ENCODE results near the gene DEUP1.

Gene DEUP1, protein sequence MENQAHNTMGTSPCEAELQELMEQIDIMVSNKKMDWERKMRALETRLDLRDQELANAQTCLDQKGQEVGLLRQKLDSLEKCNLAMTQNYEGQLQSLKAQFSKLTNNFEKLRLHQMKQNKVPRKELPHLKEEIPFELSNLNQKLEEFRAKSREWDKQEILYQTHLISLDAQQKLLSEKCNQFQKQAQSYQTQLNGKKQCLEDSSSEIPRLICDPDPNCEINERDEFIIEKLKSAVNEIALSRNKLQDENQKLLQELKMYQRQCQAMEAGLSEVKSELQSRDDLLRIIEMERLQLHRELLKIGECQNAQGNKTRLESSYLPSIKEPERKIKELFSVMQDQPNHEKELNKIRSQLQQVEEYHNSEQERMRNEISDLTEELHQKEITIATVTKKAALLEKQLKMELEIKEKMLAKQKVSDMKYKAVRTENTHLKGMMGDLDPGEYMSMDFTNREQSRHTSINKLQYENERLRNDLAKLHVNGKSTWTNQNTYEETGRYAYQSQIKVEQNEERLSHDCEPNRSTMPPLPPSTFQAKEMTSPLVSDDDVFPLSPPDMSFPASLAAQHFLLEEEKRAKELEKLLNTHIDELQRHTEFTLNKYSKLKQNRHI

GRCh38 chr11:93330446-93330984, at the start of gene DEUP1:
Gene DEUP1, plus strand, starts transcription at chr11:93330742. Its CDS starts 1,518 bp downstream, at chr11:93332260.
- Histone ChIP-seq H3F3A (ENCODE audit: insufficient read depth) (no peaks in the 10 kb centered on the region), H3K9me3 (ENCODE audit: insufficient read depth, low read length) (no peaks in the 10 kb centered on the region), H3K79me2 (ENCODE audit: insufficient read depth, low read length) (no peaks in the 10 kb centered on the region), H3K27ac (ENCODE audit: low read depth, low read length) (no peak within 1 kb of the TSS), H3K36me3 (ENCODE audit: low read length) (no peaks in the 10 kb centered on the region), H3K9ac (ENCODE audit: low read length) (no peak within 1 kb of the TSS), H4K20me1 (ENCODE audit: low read depth, low read length) (no peaks in the 10 kb centered on the region), H3K9me2 (replicated peaks; ENCODE audit: insufficient read depth, low read length) (no peaks in the 10 kb centered on the region), H3K4me3 (ENCODE audit: insufficient read depth, low read length, poor library complexity, severe bottlenecking) (no peak within 1 kb of the TSS), H2AFZ (ENCODE audit: low read depth, low read length, severe bottlenecking) (no peak within 1 kb of the TSS), H3K27me3 (ENCODE audit: low read length) (no peaks in the 10 kb centered on the region), H3K4me2 (ENCODE audit: low read depth, low read length, poor library complexity, severe bottlenecking) (no peak within 1 kb of the TSS)
- no peak for TF ChIP-seq EZH2phosphoT487 (conservative IDR thresholded peaks at IDR 0.05; ENCODE audit: low read length)
- TF ChIP-seq, protein P1, sequence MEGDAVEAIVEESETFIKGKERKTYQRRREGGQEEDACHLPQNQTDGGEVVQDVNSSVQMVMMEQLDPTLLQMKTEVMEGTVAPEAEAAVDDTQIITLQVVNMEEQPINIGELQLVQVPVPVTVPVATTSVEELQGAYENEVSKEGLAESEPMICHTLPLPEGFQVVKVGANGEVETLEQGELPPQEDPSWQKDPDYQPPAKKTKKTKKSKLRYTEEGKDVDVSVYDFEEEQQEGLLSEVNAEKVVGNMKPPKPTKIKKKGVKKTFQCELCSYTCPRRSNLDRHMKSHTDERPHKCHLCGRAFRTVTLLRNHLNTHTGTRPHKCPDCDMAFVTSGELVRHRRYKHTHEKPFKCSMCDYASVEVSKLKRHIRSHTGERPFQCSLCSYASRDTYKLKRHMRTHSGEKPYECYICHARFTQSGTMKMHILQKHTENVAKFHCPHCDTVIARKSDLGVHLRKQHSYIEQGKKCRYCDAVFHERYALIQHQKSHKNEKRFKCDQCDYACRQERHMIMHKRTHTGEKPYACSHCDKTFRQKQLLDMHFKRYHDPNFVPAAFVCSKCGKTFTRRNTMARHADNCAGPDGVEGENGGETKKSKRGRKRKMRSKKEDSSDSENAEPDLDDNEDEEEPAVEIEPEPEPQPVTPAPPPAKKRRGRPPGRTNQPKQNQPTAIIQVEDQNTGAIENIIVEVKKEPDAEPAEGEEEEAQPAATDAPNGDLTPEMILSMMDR (IDR thresholded peaks at IDR 0.05; ENCODE audit: insufficient read depth, low read length, poor library complexity, severe bottlenecking), result no peak

GRCh38 chr11:93285430-93285829, 45.1 kb upstream of the DEUP1 start:
- H2AFZ ChIP-seq (ENCODE audit: low read depth, low read length, severe bottlenecking), result no peak overlapping the region

GRCh38 chr11:93287434-93287833, 43.1 kb upstream of the DEUP1 start:
- no peaks in the 10 kb centered on the region for H3K9me2 ChIP-seq (replicated peaks; ENCODE audit: insufficient read depth, low read length)
- TF ChIP-seq EZH2phosphoT487 (conservative IDR thresholded peaks at IDR 0.05; ENCODE audit: low read length), result no peak
- TF ChIP-seq, protein P1 (IDR thresholded peaks at IDR 0.05; ENCODE audit: insufficient read depth, low read length, poor library complexity, severe bottlenecking), result no peak
- H3K4me2 ChIP-seq (ENCODE audit: low read depth, low read length, poor library complexity, severe bottlenecking), result no peak overlapping the region

More at GRCh38 chr11:93285430-93285829, 45.1 kb upstream of the DEUP1 start:
- no peak for TF ChIP-seq EZH2phosphoT487 (conservative IDR thresholded peaks at IDR 0.05; ENCODE audit: low read length)
- Histone ChIP-seq H3K4me2 (ENCODE audit: low read depth, low read length, poor library complexity, severe bottlenecking) (no peak overlapping the region), H3K4me3 (ENCODE audit: insufficient read depth, low read length, poor library complexity, severe bottlenecking) (no peak overlapping the region), H3K9ac (ENCODE audit: low read length) (no peak overlapping the region), H3K9me3 (ENCODE audit: insufficient read depth, low read length) (no peaks in the 10 kb centered on the region), H3K27me3 (ENCODE audit: low read length) (no peaks in the 10 kb centered on the region), H3K27ac (ENCODE audit: low read depth, low read length) (no peak overlapping the region), H3K36me3 (ENCODE audit: low read length) (no peaks in the 10 kb centered on the region), H3K9me2 (replicated peaks; ENCODE audit: insufficient read depth, low read length) (no peaks in the 10 kb centered on the region), H4K20me1 (ENCODE audit: low read depth, low read length) (no peaks in the 10 kb centered on the region), H3F3A (ENCODE audit: insufficient read depth) (no peaks in the 10 kb centered on the region), H3K79me2 (ENCODE audit: insufficient read depth, low read length) (no peaks in the 10 kb centered on the region)

More at GRCh38 chr11:93287434-93287833, 43.1 kb upstream of the DEUP1 start:
- no peak overlapping the region for H3K4me3 ChIP-seq (ENCODE audit: insufficient read depth, low read length, poor library complexity, severe bottlenecking)
- H3K9ac ChIP-seq (ENCODE audit: low read length), result no peak overlapping the region
- no peaks in the 10 kb centered on the region for H3F3A ChIP-seq (ENCODE audit: insufficient read depth)
- H3K36me3 ChIP-seq (ENCODE audit: low read length), result no peaks in the 10 kb centered on the region
- H3K27ac ChIP-seq (ENCODE audit: low read depth, low read length), result no peak overlapping the region
- no peak overlapping the region for H2AFZ ChIP-seq (ENCODE audit: low read depth, low read length, severe bottlenecking)
- H3K27me3 ChIP-seq (ENCODE audit: low read length), result no peaks in the 10 kb centered on the region
- no peaks in the 10 kb centered on the region for H3K79me2 ChIP-seq (ENCODE audit: insufficient read depth, low read length)
- H3K9me3 ChIP-seq (ENCODE audit: insufficient read depth, low read length), result no peaks in the 10 kb centered on the region
- no peaks in the 10 kb centered on the region for H4K20me1 ChIP-seq (ENCODE audit: low read depth, low read length)
